GM18505 (cell line): Measurements from ENCODE around the gene NARF.
"Not testable (repeated sequence)": the region's sequence is repeated elsewhere in the genome, so short reads cannot be mapped to it uniquely, and the experiment has no call there.

Experiments used
- ATAC-seq: cut with Tn5 transposase; IDR thresholded peaks from one replicate; pipeline ENCODE4 v1.9.1; 2021; ENCODE audit not compliant: unreplicated experiment
- POLR2A ChIP-seq: IDR thresholded peaks from 4 replicates; pipeline ENCODE4 v1.6.1; 2011; ENCODE audit warnings: borderline replicate concordance; ENCODE audit not compliant: insufficient read depth, insufficient read length; ENCODE audit errors: extremely low read depth

NARF gene

DNA sequence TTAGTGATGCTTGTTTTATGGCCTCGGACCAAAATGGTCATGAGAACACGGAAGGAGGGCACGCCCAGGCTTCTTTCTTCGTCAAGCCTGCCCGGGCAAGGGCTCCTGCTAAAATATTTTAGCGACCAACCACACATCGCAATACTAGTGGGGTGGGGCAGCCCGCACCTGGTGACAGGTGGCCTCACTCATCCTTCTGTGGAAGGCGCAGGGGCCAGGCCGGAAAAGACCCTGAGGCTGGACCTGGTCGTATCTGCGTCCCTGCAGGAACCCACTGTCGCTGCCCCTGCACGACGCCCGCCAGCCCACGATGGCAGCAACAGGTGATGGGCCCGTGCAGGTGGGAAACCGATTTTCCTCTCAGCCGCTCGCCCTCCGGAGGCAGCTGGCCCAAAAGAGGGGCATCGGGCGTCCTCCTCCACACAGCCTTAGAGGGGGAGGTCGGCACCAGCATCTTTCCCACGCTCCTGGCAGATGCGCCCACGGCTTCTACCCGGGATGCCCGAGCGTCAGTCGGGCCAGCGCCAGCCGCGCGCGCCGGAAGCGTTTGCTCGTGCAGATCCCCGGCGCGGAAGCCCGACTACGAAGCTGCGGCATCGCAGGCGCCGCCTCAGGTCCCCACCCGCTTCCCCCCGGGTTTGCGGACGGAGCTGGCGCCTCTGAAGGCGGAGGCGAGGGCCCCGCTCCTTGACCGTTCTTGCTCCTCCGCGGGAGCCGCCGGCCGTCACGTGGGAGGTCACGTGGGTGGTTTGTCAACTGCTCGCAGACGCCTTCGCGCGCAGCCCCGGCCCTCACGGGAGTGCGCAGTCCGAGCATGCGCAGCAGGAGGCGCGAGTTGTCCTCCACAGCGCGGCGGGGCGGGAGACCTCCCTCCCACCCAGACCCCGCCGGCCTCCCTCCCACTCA, 38.2 kb downstream of the NARF start:
- TF ChIP-seq POLR2A, result peak; percentile 71
- peak; percentile 59 for ATAC-seq

DNA sequence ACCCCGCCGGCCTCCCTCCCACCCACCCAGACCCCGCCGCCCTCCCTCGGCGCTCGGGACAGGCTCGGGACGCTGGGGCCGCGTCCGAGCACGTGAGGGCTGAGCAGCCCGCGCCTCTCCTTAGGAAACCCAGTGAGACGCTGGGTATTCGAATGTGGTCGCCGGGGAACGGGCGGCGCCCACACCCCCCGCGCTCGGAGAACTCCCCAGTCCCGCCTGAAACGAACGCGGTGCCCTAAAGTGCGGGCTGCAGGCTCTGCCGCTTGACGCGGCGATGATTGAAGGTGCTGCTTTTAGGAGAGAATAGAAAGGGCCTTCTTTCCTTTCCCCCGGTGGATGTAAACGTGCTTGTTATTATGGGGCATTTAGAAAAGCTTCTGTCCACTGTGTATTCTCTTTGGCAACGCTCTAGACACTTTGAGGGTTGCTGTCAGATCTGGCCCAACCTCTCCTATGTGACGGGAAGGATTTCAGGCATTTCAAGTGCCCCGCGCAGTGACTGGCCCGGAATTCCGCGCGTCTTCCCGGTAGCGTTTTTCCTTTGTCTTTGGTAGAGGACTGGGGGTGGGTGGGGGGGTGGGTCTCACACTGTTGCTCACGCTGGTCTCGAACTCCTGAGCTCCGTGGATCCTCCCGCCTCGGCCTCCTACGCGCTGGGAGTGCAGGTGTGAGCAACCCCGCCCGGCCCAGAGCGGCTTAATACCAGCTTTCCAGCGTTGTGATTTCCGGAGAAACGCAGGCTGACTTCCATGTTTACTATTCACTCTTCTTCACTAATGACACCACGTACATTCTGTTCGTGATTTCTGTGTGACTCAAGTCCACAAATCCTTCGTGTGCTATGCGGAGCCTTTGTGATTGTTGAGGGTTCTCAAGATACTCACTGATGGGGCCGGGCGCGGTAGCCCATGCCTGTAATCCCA, 39.2 kb downstream of the NARF start:
- no peak for TF ChIP-seq POLR2A
- ATAC-seq, result peak; percentile 10

GRCh38 chr17:82502207-82502606, 43.7 kb downstream of the NARF start:
- TF ChIP-seq POLR2A, result no peak
- ATAC-seq, result no peak

DNA sequence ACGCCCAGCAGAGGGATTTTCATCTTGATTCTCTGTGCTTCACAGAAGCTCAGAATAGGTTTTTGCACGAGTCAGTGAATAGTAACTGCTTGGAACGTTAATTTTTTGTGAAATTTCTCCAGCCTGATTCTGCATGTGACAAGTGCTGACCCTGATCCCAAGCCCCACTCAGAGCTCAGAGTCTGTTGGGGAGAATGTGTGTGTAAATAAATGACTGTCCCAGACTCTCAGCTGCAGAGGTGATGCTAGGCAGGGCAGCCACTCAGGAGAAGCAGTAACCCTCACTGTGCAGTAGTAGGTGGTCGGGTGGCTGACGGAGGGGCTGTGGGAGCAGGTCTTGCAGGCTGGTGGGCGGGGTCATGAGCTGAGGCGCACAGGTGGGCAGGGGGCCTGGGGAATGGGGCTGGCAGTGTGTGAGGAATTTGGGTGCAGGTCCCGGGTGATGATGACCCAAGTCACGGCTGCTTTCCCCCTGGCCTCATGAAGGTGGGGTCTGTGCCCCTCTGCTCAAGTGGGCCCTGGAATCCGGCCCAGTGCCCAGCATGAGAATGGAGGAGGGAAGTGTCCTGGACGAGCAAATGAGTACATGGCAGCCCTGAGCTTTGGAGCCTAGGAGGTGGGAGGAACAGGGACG, 44.7 kb downstream of the NARF start:
- no peak for ATAC-seq
- TF ChIP-seq POLR2A, result no peak

GRCh38 chr17:82503728-82504308, 45.3 kb downstream of the NARF start:
- ATAC-seq, result no peak
- TF ChIP-seq POLR2A, result no peak

DNA sequence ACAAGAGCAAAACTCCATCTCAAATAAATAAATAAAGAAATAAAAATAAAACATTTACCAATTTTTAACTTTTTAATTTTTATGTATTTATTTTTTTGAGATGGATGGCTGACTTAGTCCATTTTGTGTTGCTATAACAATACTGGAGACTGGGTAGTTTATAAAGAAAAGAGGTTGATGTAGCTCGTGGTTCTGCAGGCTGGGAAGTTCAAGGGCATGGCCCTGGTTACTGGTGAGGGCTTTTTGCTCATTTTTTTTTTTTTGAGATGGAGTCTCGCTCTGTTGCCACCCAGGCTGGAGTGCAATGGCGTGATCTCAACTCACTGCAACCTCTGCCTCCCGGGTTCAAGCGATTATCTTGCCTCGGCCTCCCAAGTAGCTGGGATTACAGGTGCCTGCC, 46.8 kb downstream of the NARF start:
- TF ChIP-seq POLR2A, result no peak
- ATAC-seq, result no peak

DNA sequence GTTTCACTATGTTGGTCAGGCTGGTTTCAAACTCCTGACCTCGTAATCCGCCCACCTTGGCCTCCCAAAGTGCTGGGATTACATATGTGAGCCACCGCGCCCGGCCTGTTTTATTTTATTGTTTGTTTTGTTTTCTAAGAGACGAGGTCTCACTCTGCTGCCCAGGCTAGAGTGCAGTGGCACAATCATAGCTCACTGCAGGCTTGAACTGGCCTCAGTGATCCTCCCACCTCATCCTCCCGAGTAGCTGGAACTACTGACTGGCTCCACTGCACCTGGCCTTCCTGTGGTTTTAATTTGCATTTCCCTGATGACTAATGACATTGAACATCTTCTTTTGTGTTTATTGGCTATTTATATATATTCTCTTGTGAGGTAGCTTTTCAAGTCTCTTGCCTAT, 47.9 kb downstream of the NARF start:
- peak; percentile 56 for TF ChIP-seq POLR2A
- peak; percentile 89 for ATAC-seq

- ATAC-seq, result no peak
- no peak for TF ChIP-seq POLR2A
Measured at GRCh38 chr17:82507631-82508175, 49.2 kb downstream of the NARF start.

GRCh38 chr17:82511642-82512041, 53.1 kb downstream of the NARF start:
- ATAC-seq, result not testable (repeated sequence)

DNA sequence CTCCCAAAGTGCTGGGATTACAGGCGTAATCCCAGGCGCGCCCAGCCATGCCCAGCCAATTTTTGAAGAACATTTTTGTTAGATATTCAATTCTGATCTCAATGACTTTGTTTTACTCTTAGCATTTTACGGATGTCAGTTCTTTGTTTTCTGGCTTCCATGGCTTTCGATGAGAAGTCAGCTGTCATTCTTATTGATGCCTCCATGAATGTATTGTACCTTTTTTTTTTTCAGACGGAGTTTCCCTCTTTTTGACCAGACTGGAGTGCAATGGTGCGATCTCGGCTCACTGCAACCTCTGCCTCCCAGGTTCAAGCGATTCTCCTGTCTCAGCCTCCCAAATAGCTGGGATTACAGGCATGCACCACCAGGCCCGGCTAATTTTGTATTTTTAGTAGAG, 55.3 kb downstream of the NARF start:
- ATAC-seq, result not testable (repeated sequence)

GRCh38 chr17:82517230-82517865, 58.8 kb downstream of the NARF start:
- ATAC-seq, result no peak
- no peak for TF ChIP-seq POLR2A
